GM04504 (cell line): ENCODE measurements around the gene GJC2.

Experiments
- DNase-seq: peaks from one replicate; pipeline ENCODE4 v3.0.0-alpha.2; 2012; ENCODE audit warnings: low read depth

GJC2 gene

DNA sequence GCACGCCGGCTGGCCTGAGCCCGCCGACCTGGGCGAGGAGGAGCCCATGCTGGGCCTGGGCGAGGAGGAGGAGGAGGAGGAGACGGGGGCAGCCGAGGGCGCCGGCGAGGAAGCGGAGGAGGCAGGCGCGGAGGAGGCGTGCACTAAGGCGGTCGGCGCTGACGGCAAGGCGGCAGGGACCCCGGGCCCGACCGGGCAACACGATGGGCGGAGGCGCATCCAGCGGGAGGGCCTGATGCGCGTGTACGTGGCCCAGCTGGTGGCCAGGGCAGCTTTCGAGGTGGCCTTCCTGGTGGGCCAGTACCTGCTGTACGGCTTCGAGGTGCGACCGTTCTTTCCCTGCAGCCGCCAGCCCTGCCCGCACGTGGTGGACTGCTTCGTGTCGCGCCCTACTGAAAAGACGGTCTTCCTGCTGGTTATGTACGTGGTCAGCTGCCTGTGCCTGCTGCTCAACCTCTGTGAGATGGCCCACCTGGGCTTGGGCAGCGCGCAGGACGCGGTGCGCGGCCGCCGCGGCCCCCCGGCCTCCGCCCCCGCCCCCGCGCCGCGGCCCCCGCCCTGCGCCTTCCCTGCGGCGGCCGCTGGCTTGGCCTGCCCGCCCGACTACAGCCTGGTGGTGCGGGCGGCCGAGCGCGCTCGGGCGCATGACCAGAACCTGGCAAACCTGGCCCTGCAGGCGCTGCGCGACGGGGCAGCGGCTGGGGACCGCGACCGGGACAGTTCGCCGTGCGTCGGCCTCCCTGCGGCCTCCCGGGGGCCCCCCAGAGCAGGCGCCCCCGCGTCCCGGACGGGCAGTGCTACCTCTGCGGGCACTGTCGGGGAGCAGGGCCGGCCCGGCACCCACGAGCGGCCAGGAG lies 8.6 kb downstream of the GJC2 start:
- no peak for DNase-seq

DNA sequence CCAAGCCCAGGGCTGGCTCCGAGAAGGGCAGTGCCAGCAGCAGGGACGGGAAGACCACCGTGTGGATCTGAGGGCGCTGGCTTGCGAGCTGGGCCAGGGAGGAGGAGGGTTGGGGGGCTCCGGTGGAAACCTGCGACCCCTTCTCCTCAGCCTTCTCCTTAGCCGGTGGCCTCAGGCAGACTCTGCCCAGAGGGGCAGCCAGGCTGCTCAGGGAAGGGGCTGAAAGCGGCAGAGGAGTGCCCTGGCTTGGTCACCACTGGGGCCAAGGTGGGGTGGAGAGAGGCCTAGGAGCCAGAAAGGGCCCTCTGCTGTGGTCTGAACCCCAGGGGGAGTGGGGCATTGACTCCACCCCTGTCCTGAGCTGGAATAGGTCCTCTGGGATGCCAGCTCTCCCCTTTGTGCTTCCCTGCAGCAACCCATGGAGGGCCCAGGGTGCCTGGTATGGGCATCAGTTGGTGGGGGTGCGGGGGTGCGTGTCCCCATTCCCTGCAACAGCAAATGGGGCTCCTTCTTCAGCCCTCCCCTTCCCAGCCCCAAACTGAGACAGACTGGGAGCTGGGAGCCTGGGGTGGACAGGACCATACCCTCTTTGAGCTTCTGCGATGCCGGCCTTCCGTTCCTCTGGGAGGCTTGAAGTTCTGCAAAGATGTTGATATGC lies 9.4 kb downstream of the GJC2 start:
- DNase-seq, result no peak

DNA sequence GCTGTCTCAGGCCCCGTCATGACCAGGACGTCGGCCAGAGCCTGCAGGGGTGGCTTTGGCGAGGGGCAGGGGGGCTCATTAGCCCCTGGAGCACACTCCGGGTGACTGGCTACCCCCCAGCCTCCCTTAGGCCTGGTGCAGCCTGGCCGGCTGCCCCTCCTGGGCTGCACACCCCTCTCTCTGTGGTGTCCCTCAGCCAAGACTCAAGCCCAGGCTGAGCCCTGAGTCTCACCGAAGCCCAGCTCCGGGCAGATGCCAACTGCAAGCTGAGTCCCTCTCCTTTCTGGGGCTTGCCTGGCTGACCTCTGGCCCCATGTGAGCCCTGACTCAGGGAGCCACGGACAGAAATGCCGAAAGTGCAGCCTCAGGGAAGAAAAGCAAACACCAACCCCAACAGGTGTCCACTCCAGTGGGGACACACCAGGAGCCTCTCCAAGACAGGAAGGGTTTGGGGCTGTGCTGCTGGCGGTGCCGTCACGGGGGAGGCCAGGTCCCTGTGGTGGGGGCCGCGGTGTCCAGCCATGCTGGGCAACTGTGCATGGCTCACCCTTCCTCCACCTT lies 10.6 kb downstream of the GJC2 start:
- DNase-seq, result no peak

DNA sequence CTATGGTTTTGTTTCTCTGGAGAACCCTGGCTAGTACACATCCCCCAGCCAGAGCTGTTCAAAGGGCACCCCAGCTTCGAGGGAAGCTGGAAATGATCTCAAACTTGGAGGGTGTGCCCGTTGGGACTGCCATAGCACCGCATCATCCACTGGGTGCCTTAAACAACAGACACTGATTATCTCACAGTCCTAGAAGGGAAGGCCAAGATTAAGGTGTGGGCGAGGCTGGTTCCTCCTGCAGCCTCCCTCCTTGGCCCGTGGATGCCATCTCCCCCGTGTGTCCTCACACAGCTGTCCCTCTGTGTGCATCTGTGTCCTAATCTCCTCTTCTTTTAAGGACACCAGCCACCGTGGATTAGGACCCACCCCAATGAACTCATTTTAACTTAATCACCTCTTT lies 11.6 kb downstream of the GJC2 start:
- DNase-seq, result no peak

DNA sequence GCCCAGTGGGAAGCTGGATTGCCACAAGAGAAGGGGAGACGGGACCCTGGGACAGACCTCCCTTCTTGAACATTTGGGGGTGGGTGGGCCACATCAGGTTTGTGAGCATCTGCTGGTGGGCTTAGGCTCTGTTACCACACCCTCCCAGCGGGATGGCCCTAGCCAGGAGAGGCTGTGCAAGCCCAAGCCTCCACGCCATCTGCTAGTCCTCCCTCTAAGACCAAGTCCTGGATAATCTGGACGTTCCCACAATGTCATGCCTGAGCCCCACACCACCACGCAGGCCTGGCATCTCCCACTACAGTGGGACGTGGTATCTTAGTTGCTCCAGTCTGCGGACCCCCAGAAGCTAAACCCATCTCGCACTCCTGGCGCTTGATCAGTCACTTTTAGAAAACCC lies 12.1 kb downstream of the GJC2 start:
- no peak for DNase-seq

DNA sequence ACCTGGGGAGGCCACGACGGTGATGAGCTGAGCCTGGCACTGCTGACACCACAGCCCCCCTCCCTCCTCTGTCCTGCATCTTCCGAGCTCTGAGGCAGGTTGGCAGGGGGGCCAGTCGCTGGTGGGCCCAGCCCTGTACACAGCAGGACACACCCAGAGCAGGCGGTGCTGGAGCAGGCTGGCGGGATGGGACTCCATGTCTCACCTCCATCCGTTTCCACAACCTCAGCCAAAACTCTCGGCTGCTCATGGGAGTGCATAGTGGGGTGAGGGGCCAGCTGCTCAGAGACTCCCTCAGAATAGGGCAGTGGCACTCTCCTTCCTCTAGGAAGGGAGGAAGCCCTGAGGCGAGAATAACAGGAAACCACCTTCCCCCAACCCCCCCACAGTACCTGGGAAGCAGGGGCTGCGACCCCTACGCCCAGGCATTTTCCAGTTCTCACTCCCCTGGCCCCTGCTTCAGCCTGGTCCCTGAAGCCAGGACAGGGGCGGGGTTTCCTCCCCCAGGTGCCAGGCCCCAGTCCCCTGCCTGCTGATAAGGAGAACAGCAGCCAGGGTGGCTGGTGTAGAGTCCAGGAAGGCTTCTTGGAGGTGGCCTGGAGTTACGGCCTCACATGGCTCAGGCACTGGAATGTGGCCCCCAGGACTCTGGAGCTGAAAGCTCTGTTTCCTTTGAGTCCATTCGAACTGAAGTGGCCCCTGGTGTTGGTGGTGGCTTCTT lies 12.7 kb downstream of the GJC2 start:
- no peak for DNase-seq

DNA sequence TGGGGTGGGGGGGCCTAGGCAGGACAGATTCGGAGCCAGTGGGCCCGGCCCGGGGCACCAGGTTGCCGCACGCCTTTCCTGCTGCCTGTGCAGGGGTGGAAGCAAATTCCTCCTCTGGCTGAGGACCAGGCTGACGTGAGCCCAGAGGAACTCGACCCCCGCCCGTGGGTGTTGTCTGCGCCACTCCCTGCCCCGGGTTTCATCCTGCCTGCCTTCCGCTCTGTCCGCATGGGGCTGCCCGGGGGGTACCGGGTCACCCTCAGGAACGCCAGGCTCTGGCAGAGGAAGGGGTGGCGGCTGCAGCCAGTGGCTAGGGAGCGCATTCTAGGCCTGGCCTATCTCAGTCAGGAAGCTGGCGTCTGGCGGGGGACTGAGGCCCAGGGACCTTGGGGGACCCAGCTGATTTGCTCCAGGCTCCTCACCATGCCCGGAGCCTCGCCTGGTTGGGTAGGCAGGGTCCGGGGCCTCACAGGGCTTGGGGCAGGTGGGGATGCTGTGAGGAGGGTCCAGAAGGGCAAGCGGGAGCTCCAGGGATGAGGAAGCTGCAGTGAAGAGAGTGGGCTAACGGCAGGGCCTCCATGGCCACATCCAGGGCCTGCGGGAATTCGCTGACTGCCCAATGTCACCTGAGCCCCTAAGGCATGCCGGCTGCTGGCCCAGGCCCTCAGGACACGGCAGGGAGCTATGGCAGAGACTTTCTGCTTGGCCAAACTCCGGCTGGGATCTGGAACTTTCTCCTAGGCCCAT lies 13.4 kb downstream of the GJC2 start:
- no peak for DNase-seq

DNA sequence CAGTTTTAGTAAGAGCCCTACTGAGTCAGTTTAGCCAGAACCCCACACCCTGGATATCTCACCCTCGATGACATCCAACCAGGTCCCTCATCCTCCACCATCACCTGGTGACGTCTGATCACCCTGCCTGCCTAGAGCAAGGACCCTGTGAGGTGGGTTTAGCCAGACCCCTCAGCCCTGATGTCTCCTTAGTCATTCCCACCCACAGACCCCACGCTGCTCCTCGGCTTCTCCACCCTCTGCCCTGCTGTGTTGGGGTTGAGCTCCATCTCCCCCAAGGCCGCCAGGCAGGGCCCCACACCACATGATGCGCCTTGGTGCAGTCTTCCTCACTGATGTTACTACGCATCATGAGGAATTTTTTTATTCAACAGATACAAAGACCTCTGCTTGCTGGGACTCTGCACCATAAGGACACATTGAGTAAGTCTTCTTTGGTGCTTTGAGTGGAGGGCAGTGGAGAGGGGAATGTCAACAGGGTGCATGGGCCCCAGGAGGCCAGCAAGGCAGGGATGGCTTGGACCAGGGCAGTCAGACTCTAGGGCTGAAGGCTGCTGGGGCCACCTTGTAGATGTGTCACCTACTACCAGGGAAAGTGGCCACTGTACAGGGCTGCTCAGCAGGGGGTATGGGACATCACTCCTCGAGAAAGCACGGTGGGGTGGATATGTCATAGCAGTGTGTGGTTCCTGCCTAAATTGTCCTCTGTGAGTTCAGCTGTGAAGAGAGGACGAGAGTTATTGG lies 14.2 kb downstream of the GJC2 start:
- DNase-seq, result no peak

DNA sequence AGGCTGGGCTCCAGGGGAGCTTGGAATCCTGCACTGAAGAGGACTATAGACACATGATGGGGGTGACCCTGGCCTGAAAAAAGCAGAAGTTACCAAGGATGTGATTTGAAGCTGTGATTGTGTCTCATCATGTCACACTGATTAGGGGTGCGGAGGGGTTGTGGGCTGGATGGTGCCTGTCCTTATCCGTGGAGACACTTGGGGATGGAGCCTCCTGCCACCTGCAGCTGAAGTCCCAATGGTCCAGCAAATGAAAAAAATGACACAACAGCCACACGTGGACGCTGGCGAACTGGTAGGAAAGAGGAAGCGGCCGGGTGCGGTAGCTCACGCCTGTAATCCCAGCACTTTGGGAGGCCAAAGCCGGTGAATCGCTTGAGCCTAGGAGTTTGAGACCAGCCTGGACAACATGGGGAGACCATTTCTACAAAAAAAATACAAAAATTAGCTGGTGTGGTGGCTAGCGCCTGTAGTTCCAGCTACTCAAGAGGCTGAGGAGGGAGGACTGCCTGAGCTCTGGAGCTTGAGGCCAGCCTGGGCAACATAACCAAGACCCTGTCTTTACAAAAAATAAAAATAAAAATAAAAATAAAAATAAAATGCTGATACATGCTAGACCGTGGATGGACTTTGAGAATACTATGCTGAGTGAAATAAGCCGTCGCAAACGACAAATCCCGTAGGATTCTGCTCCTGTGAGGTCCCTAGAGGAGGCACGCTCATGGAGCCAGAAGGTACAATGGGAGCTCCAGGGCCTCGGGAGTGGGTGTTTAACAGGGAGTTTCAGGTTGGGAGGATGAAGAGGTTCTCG lies 15.0 kb downstream of the GJC2 start:
- no peak for DNase-seq

DNA sequence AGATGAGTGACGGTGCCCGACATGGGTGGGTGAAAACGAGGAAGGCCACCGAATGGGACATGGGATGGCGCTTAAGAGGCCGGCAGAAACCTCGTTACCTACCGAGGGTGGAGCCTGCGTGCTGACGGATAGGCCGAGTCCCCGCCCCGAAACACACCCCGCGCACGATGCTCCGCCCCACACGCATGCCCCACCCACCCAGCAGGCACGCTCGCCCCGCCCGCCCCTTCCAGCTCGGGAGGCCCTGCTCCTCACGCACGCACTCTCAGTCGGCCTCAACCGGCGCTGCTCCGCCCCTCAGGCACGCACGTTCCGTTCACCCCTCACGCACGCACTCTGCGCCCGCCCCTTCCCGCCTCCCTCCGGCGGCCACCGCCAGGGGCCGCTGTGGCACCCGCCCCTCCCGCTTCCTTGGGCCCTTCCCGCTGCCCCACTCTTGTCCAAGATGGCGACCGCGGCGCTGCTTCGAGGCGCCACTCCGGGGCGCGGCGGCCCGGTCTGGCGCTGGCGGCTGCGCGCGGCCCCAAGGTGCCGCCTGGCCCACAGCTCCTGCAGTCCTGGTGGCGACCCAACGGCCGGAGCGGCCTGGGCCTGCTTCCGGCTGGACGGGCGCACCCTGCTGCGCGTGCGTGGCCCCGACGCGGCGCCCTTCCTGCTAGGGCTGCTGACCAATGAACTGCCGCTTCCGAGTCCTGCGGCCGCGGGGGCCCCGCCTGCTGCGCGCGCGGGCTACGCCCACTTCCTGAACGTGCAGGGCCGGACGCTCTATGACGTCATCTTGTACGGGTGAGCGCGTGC lies 15.8 kb downstream of the GJC2 start, which contains the start of gene IBA57:
Gene IBA57, plus strand, starts transcription at position 433 of the 798 bp plus-strand sequence. Its CDS starts 13 bp downstream, at position 446.
- DNase-seq, result peak; percentile 98

DNA sequence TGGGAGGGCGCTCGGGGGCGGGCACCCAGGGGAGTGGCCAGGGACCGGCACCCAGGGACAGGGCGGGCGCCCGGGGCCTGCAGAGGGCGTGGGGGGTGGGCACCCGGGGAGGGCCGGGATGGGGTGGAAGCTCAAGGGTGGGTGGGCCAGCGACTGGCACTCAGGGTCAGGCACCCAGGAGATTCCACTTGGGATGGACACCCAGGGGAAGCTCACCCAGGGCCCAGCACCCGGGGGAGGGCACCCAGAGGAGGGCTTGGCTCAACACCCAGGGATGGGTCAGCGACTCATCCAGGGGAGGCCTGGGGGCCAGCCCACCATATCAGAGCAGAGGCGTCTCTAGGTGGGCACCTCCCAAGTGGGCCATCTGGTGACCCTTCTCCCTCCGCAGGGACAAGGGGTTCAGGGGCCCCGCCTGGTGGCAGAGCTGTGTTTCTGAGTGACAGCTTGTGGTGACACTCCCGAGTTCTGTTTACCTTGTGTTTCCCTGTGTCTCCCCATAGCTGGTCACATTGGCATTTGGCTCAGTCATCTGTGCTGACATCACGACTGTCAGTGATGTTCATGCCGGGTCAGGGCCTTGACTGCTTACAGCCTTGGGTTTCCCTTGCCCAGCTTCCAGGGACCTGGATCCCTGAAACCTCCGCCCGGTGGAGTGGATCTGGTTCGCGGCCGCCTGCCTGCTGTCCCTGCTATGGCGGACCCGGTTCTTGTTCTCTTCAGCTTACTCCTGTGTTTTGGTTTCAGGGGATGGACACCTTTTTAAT lies 16.6 kb downstream of the GJC2 start:
- peak; percentile 53 for DNase-seq

DNA sequence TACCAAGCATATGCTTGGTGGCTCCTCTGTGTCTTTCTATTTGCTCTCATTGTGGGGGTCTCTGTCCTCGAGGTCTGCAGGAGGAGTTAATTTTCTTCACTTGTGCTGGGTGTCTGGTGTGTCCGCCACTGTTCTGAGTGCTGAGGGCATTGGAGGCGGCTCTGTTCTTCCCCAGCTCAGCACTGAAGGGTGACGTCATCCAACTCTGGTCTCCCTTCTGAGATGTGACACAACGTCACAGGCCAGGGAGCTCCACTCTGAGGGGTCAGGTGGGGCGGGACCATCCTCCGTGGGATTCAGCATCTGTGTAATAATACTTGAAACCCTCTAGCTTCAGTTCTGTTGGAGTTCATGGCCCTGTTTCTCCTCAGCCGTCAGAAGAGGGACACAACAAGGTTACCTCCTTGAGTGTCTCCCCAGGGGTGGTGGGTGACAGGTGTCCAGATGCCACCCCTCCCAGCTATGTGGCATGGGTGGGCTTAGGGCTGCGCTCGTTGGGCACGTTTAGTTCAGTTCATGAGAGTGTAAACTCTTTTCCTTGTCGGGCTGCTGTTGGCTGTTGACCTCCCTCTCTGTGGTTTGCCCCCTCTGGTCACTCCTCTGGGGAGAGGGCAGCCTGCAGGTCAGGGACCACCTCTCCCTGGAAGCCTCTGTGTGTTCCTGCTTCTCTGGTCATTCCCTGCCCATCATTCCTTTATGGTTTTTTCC lies 19.0 kb downstream of the GJC2 start:
- no peak for DNase-seq

DNA sequence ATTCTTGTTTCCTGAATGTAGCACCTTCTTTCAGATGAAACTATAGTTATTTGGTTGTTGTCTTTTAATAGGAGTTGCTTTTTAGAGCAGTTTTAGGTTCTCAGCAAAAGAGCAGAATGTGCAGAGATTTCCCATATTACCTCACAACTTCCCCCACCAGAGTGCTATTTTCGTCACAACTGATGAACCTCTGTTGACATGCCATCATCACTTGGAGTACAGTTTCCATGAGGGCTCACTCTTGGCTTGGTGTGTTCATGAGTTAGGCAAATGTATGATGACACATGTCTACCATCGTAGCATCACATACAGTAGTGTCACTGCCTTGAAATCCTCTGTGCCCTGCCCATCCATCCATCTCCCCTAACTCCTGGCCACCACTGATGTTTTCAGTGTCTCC lies 19.6 kb downstream of the GJC2 start:
- no peak for DNase-seq

DNA sequence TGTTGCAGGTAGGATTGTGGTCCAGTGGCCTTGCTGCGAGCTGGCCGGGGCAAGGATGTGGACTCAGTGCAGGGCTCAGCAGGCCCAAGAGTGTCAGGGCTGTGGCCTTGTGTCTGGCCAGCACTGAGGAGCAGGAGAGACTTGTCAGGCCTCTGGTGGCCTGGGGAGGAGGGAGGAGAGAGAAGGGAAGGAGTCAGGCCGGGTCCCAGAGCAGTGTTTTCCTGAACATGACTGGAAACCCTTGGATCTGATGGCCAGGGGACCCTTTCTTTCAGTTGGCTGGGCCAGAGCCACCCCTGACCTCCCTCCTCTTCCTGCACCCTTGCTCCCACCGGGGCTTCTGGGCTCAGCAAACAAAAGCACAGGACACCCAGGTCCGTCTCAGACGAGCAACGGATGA lies 20.9 kb downstream of the GJC2 start:
- no peak for DNase-seq

DNA sequence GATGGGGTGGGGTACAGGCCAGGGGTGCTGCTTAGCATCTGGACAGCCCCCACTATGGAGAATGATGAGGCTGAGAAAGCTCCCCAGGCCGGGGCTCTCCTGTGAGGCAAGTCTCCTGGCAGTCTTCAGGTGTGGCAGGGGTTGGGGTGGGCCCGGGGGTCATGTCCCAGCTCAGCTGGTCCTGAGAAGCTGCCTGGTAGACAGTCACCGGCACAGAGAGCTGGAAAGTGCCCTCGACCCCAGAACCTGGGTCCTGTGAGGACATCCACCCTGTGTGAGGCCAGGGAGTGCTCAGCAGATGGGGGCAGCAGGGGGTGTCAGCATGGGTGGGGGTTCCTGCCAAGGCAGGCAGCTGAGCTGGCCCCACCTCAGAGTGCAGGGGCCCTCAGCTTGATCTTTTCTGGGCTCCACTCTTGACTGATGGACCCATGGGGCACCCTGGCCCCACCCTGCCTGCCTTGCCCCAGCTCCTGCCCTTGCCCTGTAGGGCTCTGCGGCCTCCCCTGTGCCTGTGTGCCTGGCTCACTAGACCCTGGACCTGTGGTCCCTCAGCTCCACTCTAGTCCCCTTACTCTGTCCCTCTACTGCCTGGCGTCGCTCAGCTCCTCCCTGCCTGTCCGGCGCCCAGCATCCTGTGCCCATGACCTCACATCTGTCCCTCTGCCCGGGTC lies 21.6 kb downstream of the GJC2 start:
- DNase-seq, result no peak

DNA sequence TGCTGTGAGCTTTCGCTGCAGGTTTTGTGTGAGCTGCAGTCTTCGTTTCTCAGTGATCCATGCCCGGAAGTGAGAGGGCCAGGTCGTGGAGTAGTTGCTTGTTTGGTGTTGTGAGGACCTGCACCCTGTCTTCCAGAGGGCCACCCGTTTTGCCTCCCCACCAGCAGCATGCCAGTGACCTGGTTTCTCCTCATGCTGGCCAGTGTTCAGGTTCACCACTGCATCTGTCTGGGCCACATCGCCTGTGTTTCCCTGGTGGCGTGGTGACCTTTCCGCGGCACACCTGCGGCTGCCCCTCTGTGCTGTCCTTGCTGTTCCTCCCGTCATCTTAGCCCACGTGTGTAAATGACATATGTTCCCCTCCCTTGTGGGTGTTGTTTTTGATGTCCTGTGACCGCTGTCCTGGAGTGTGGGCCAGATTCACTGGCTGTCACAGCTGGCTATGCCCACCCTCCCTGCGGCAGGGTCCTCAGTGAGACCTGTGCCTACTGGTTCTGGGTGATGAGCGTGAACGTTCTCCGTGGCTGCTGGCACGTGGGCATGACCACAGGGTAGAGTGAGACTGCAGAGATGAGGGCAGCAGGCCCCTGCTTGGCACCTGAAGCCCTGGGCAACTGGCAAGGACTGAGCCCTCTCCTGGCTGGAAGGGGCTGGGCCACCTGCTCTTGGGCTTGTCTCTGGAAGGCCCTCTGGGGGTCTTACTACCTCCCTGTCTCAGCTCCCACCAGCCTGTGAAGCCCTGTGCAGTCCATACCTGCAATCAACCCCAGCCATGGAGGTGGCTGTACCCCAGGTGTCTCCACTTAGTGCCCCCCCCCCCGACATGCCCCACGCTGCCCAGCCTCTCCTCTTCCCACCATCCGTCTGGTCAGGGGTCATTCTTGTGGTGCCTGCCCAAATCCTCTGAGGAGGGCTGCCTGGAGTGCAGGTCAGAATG lies 23.1 kb downstream of the GJC2 start:
- DNase-seq, result no peak
